ENCODE data around the gene ATP4A.

DNA sequence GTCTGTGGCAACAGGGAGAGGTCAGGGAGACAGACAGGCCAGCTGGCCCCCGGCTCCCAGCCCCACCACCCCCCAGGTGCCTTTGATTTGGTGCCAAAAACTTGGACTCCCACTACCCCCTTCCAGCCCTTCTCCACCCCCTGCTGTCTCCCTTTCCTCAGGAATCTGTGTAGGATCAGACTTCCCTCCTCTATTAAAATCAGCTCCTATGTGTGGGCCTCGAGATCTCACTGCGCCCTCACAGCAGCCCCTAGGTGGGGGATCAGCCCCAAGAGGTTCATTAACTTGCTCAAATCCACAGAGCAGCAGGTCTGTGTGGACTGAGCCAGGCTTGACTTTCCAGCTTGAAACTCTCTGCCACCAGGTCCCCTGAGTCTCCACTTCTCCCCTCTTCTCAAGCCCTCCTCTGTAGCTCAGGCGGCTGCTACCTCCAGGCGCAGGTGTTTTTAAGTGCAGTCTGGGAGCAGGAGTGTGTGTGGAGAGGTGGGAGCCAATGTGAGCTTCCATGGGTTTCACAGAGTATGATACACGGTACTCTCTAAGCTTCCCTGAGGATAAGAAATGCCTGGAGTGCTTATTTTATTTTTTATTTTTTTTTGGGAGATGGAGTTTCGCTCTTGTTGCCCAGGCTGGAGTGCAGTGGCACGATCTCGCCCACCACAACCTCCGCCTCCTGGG is 28.5 kb downstream of the ATP4A start:
- TF ChIP-seq, protein P1, sequence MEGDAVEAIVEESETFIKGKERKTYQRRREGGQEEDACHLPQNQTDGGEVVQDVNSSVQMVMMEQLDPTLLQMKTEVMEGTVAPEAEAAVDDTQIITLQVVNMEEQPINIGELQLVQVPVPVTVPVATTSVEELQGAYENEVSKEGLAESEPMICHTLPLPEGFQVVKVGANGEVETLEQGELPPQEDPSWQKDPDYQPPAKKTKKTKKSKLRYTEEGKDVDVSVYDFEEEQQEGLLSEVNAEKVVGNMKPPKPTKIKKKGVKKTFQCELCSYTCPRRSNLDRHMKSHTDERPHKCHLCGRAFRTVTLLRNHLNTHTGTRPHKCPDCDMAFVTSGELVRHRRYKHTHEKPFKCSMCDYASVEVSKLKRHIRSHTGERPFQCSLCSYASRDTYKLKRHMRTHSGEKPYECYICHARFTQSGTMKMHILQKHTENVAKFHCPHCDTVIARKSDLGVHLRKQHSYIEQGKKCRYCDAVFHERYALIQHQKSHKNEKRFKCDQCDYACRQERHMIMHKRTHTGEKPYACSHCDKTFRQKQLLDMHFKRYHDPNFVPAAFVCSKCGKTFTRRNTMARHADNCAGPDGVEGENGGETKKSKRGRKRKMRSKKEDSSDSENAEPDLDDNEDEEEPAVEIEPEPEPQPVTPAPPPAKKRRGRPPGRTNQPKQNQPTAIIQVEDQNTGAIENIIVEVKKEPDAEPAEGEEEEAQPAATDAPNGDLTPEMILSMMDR (IDR thresholded peaks at IDR 0.05), result no peak
- TF ChIP-seq POLR2A (IDR thresholded peaks at IDR 0.05), result no peak
- no peak for TF ChIP-seq POLR2AphosphoS5 (IDR thresholded peaks at IDR 0.05)

Measured in transverse colon (tissue), 4 donors.